GM23338 (cell line): ENCODE results near the gene TBC1D19. TPM values are rescaled to one million over a fixed set of nuclear protein-coding genes. Genes with fewer than 3 reads are reported as not detected.

Experiments used
- ATAC-seq: fragments of 200-7000 bp; cut with Tn5 transposase; 3 replicates; pipeline ENCODE4 v1.9.1; 2020
- DNase-seq: peaks from one replicate; pipeline ENCODE4 v3.0.0-alpha.2; 2015; ENCODE audit warnings: low spot score
- H2AFZ ChIP-seq: fragments of 200-600 bp; sonication (generic); 2 replicates; pipeline ENCODE4 v1.8.0; 2016; ENCODE audit warnings: antibody characterized with exemption, mild to moderate bottlenecking, moderate library complexity
- H3F3A ChIP-seq: fragments of 200-600 bp; sonication (generic); replicated peaks from 2 replicates; pipeline ENCODE4 v1.8.0; 2017; ENCODE audit warnings: antibody characterized with exemption, mixed run types, low read depth
- H3K27ac ChIP-seq: fragments of 200-600 bp; sonication (generic); 2 replicates; pipeline ENCODE4 v1.6.1; 2016; ENCODE audit warnings: low read depth
- H3K27me3 ChIP-seq: fragments of 200-600 bp; sonication (generic); 2 replicates; pipeline ENCODE4 v1.8.0; 2016; ENCODE audit warnings: mild to moderate bottlenecking, mixed run types, moderate library complexity; ENCODE audit not compliant: insufficient read depth
- H3K36me3 ChIP-seq: fragments of 200-600 bp; sonication (generic); 2 replicates; pipeline ENCODE4 v1.8.0; 2016; ENCODE audit warnings: mild to moderate bottlenecking; ENCODE audit not compliant: insufficient read depth
- H3K4me1 ChIP-seq: fragments of 200-600 bp; sonication (generic); 2 replicates; pipeline ENCODE4 v1.8.0; 2016; ENCODE audit warnings: mild to moderate bottlenecking, moderate library complexity; ENCODE audit not compliant: insufficient read depth
- H3K4me2 ChIP-seq: fragments of 200-600 bp; sonication (generic); 2 replicates; pipeline ENCODE4 v1.7.1; 2017; ENCODE audit warnings: mixed run types
- H3K4me3 ChIP-seq: fragments of 200-600 bp; sonication (generic); 2 replicates; pipeline ENCODE4 v1.6.1; 2016; ENCODE audit warnings: mixed run types
- H3K79me2 ChIP-seq: fragments of 200-600 bp; sonication (generic); replicated peaks from 2 replicates; pipeline ENCODE4 v1.8.0; 2017; ENCODE audit warnings: mild to moderate bottlenecking; ENCODE audit not compliant: insufficient read depth
- H3K9me2 ChIP-seq: fragments of 200-600 bp; sonication (generic); 2 replicates; pipeline ENCODE4 v1.8.0; 2017; ENCODE audit not compliant: insufficient read depth
- H4K20me1 ChIP-seq: fragments of 200-600 bp; sonication (generic); replicated peaks from 2 replicates; pipeline ENCODE4 v1.8.0; 2017; ENCODE audit warnings: mild to moderate bottlenecking; ENCODE audit not compliant: insufficient read depth
- H3K27ac Mint-ChIP-seq: 2 replicates; pipeline ENCODE4 v1.8.0; 2020; ENCODE audit warnings: inconsistent platforms, mild to moderate bottlenecking, moderate library complexity, mixed read lengths
- H3K27me3 Mint-ChIP-seq: 3 replicates; pipeline ENCODE4 v1.8.0; 2022; ENCODE audit warnings: low read depth, mild to moderate bottlenecking, moderate library complexity, mixed read lengths, inconsistent platforms; ENCODE audit not compliant: insufficient read depth, poor library complexity
- H3K36me3 Mint-ChIP-seq: 3 replicates; pipeline ENCODE4 v1.8.0; 2021; ENCODE audit warnings: low read depth, mild to moderate bottlenecking, inconsistent platforms, moderate library complexity, mixed read lengths
- H3K4me1 Mint-ChIP-seq: 3 replicates; pipeline ENCODE4 v1.8.0; 2020; ENCODE audit warnings: mild to moderate bottlenecking, inconsistent platforms, mixed read lengths
- H3K4me3 Mint-ChIP-seq: 3 replicates; pipeline ENCODE4 v1.8.0; 2021; ENCODE audit warnings: moderate library complexity, mild to moderate bottlenecking, inconsistent platforms, mixed read lengths
- H3K9me3 Mint-ChIP-seq: 3 replicates; pipeline ENCODE4 v1.8.0; 2020; ENCODE audit warnings: moderate library complexity, mild to moderate bottlenecking, inconsistent platforms, mixed read lengths
- CREB1 ChIP-seq: fragments of 250-450 bp; sonication (Bioruptor Pico); IDR thresholded peaks from 2 replicates; pipeline ENCODE4 v1.5.0; 2020; ENCODE audit warnings: low read depth, mild to moderate bottlenecking, moderate library complexity
- CTCF ChIP-seq, 2 experiments: fragments of 200-600 bp in 1 of 2; sonication (generic) in 1 of 2; conservative IDR thresholded peaks; 2 replicates each; pipeline versions ENCODE4 v1.5.1 to v1.6.1; 2016 to 2017; ENCODE audit warnings: antibody characterized with exemption in 2 of 2, low read depth in 2 of 2, mild to moderate bottlenecking in 2 of 2, moderate library complexity in 1 of 2
- EZH2 ChIP-seq: fragments of 200-600 bp; sonication (generic); IDR thresholded peaks from one replicate; pipeline ENCODE4 v1.8.0; 2017; ENCODE audit warnings: antibody characterized with exemption, mild to moderate bottlenecking, low read depth; ENCODE audit not compliant: unreplicated experiment
- EZH2phosphoT487 ChIP-seq: fragments of 200-600 bp; sonication (generic); IDR thresholded peaks from one replicate; pipeline ENCODE4 v1.8.1; 2018; ENCODE audit warnings: antibody characterized with exemption; ENCODE audit not compliant: unreplicated experiment
- JUNB ChIP-seq: IDR thresholded peaks from one replicate; pipeline ENCODE4 v1.6.1; 2016; ENCODE audit warnings: antibody characterized with exemption; ENCODE audit not compliant: unreplicated experiment
- POLR2AphosphoS5 ChIP-seq: IDR thresholded peaks from 2 replicates; pipeline ENCODE4 v1.6.1; 2016; ENCODE audit warnings: antibody characterized with exemption, low read depth
- STAT1 ChIP-seq: IDR thresholded peaks from one replicate; pipeline ENCODE4 v1.6.1; 2016; ENCODE audit warnings: antibody characterized with exemption; ENCODE audit not compliant: unreplicated experiment
- ZNF114 ChIP-seq: fragments of 250-450 bp; sonication (Bioruptor Pico); IDR thresholded peaks from 2 replicates; pipeline ENCODE4 v1.5.0; 2020; ENCODE audit warnings: mild to moderate bottlenecking, moderate library complexity
- ZNF462 ChIP-seq: fragments of 250-450 bp; sonication (Bioruptor Pico); IDR thresholded peaks from 2 replicates; pipeline ENCODE4 v1.5.0; 2020; ENCODE audit warnings: mild to moderate bottlenecking, moderate library complexity
- polyA plus RNA-seq: library from polyadenylated mRNA; unstranded; fragments of >200 nt; fragmentation: Nextera tagmentation; extraction: Ambion mirVana; gene quantifications from 2 replicates; pipeline ENCODE4 v1.2.1, GENCODE V29; 2016
- total RNA-seq: library from RNA; depleted of rRNA; stranded (reverse); fragments of >200 nt; shearing (Covaris generic); gene quantifications from 2 replicates; pipeline ENCODE4 v1.2.3, GENCODE V29; 2014

TBC1D19 gene
- total and polyA plus RNA-seq, 2 experiments from 2014 or later: 1.9 to 4.3 TPM

DNA sequence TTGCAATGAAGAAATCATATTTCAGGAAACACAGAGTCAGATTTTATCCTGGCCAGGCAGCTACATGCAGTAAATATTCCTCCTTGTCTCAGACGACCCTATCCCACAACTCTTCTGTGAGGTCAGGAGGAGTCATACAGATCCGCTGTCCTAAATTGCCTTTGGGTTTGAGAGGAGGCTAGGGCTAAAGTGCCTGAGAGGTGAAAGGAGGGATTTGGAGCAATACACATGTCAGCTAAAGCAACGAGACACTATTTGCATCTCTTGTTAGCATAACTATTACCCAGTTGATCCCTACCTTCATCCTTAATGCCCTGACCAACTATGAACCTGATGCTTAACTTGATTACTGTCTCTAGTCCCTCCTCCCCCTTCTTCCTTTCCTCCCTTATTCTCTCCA lies 98.6 kb downstream of the TBC1D19 start (continued):
- TF ChIP-seq EZH2phosphoT487 (no peak), JUNB (no peak), POLR2AphosphoS5 (no peak), STAT1 (no peak), ZNF462 (CRISPR knock-in tag) (no peak), EZH2 (no peak)

GRCh38 chr4:26685250-26685649 lies 101.4 kb downstream of the TBC1D19 start:
- Mint-ChIP-seq H3K9me3 (peaks cover 15% of the 10 kb centered on the region), H3K4me1 (peaks cover 14% of the 10 kb centered on the region), H3K4me3 (no peak overlapping the region), H3K27ac (no peak overlapping the region), H3K27me3 (peaks cover 2% of the 10 kb centered on the region), H3K36me3 (peaks cover 15% of the 10 kb centered on the region)
- Histone ChIP-seq H3K4me3 (no peak overlapping the region), H4K20me1 (no peaks in the 10 kb centered on the region), H3K9me2 (no peaks in the 10 kb centered on the region; the same call in 1 of the 2 replicates), H3F3A (no peaks in the 10 kb centered on the region), H3K27ac (no peak overlapping the region), H3K79me2 (no peaks in the 10 kb centered on the region), H3K4me1 (peaks cover 9% of the 10 kb centered on the region; the same call in 1 of the 2 replicates), H3K36me3 (no peaks in the 10 kb centered on the region; the same call in 1 of the 2 replicates), H3K4me2 (no peak overlapping the region), H2AFZ (no peak overlapping the region), H3K27me3 (no peaks in the 10 kb centered on the region)
- no peak for DNase-seq
- no peak for ATAC-seq
- TF ChIP-seq EZH2phosphoT487: no peak
- no peak for TF ChIP-seq ZNF114
- no peak for TF ChIP-seq STAT1
- TF ChIP-seq CTCF (conservative IDR thresholded peaks at IDR 0.05; ENCODE audit: low read depth in 2 of 2): no peak
- no peak for TF ChIP-seq POLR2AphosphoS5
- no peak for TF ChIP-seq EZH2
- no peak for TF ChIP-seq CREB1 (CRISPR knock-in tag)
- TF ChIP-seq JUNB: no peak
